ENCODE data around the gene SNX8. TPM values are rescaled to one million over a fixed set of nuclear protein-coding genes. Genes with fewer than 3 reads are reported as not detected.

SNX8 gene
- total RNA-seq, 2 experiments from 2014 or later, result 12.1 to 42.0 TPM

GRCh38 chr7:2228921-2229320, 85.3 kb downstream of the SNX8 start:
- Histone ChIP-seq H3K4me2 (ENCODE audit: low read length) (no peak overlapping the region), H2AFZ (ENCODE audit: low read length) (no peak overlapping the region), H3K27ac (ENCODE audit: low read depth, low read length, poor library complexity, severe bottlenecking) (no peak overlapping the region), H3K79me2 (ENCODE audit: insufficient read depth, low read depth, low read length) (peaks cover 29% of the 10 kb centered on the region), H3K9me2 (ENCODE audit: insufficient read depth, low read length) (no peaks in the 10 kb centered on the region), H3K4me3 (ENCODE audit: low read depth, low read length, poor library complexity, severe bottlenecking) (no peak overlapping the region), H3K9me3 (ENCODE audit: low read length) (no peaks in the 10 kb centered on the region), H4K20me1 (ENCODE audit: insufficient read depth, low read length) (no peaks in the 10 kb centered on the region; the same call in 1 of the 2 replicates), H3K36me3 (ENCODE audit: insufficient read depth, low read length) (peaks cover 64% of the 10 kb centered on the region), H3K4me1 (ENCODE audit: insufficient read depth, low read length, poor library complexity, severe bottlenecking) (peaks cover 21% of the 10 kb centered on the region)
- intact Hi-C loops (cut with micrococcal nuclease; ENCODE audit: unreplicated experiment), result no loop called here
- TF ChIP-seq CTCF (conservative IDR thresholded peaks at IDR 0.05; ENCODE audit: low read length) (no peak), EZH2phosphoT487 (IDR thresholded peaks at IDR 0.05; ENCODE audit: borderline replicate concordance, low read depth, low read length) (no peak)
- DNase-seq (ENCODE audit: low spot score), result no peak
- no TSS peak for BruUV-seq (replicated peaks)
- ChIA-PET CTCF (ENCODE audit: unreplicated experiment) (no interaction called here), POLR2A (interaction anchor here (0.7 kb wide), 1 partner anchor 43 kb away, joined by 3 read pairs; no protein-coding TSS in a partner anchor)

DNA sequence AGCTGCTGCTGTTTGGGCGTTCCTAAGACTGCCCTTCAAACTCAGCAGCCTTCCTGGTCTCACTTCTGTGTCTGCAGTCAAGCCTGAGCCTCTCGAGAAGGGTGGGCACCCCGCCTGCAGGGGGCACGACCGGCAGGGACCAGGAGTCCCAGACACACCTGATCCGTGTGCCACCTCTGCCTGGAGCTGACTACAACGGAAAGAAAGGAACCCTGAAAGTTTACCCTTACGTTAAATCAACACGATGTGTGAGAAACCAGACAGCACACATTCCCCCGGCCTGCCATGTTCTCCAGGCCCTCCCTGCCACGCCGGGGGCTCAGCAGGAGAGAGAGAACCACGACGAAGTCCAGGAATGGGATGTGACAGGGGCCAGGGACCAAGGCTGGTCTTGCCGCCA, 86.5 kb downstream of the SNX8 start:
- CTCF ChIA-PET (ENCODE audit: unreplicated experiment), result no interaction called here
- intact Hi-C loops (cut with micrococcal nuclease; ENCODE audit: unreplicated experiment), result no loop called here

More for the DNA sequence above, 86.5 kb downstream of the SNX8 start:
- Histone ChIP-seq H3K27ac (ENCODE audit: low read depth, low read length, poor library complexity, severe bottlenecking) (no peak overlapping the region), H3K79me2 (ENCODE audit: insufficient read depth, low read depth, low read length) (peaks cover 26% of the 10 kb centered on the region), H4K20me1 (ENCODE audit: insufficient read depth, low read length) (no peaks in the 10 kb centered on the region; the same call in 1 of the 2 replicates), H3K9me2 (ENCODE audit: insufficient read depth, low read length) (no peaks in the 10 kb centered on the region), H3K4me2 (ENCODE audit: low read length) (no peak overlapping the region), H3K36me3 (ENCODE audit: insufficient read depth, low read length) (peaks cover 66% of the 10 kb centered on the region), H3K4me1 (ENCODE audit: insufficient read depth, low read length, poor library complexity, severe bottlenecking) (peaks cover 12% of the 10 kb centered on the region), H2AFZ (ENCODE audit: low read length) (no peak overlapping the region), H3K9me3 (ENCODE audit: low read length) (no peaks in the 10 kb centered on the region), H3K4me3 (ENCODE audit: low read depth, low read length, poor library complexity, severe bottlenecking) (no peak overlapping the region)
- no peak for TF ChIP-seq CTCF (conservative IDR thresholded peaks at IDR 0.05; ENCODE audit: low read length)
- TF ChIP-seq EZH2phosphoT487 (IDR thresholded peaks at IDR 0.05; ENCODE audit: borderline replicate concordance, low read depth, low read length), result no peak
- no TSS peak for BruUV-seq (replicated peaks)
- DNase-seq (ENCODE audit: low spot score), result no peak
- POLR2A ChIA-PET, result no interaction called here

All from OCI-LY7 (cell line).